NCI-H82 (cell line): Measurements from ENCODE around the gene APPL2.

ENCODE experiments used
- DNase-seq: peaks from one replicate; lab custom pipeline; 2025; lab: John Stamatoyannopoulos, UW

APPL2 gene

GRCh38 chr12:105222726-105223351, 13.1 kb downstream of the APPL2 start:
- DNase-seq, result no peak

- no peak for DNase-seq
These were observed 13.7 kb downstream of the APPL2 start for GRCh38 chr12:105222284-105222655.

- no peak for DNase-seq
These were observed 14.2 kb downstream of the APPL2 start for GRCh38 chr12:105221583-105222283.

GRCh38 chr12:105220929-105221290, 15.1 kb downstream of the APPL2 start:
- no peak for DNase-seq

GRCh38 chr12:105220150-105220928, 15.6 kb downstream of the APPL2 start:
- no peak for DNase-seq

GRCh38 chr12:105219261-105220028, 16.5 kb downstream of the APPL2 start:
- DNase-seq, result no peak

GRCh38 chr12:105218434-105218833, 17.5 kb downstream of the APPL2 start:
- DNase-seq, result peak; percentile 9

GRCh38 chr12:105214670-105215375, 21.2 kb downstream of the APPL2 start:
- no peak for DNase-seq

- no peak for DNase-seq
These were observed 21.8 kb downstream of the APPL2 start for GRCh38 chr12:105214148-105214547.

GRCh38 chr12:105212438-105212837, 23.5 kb downstream of the APPL2 start:
- no peak for DNase-seq

GRCh38 chr12:105209091-105209490, 26.9 kb downstream of the APPL2 start:
- no peak for DNase-seq

GRCh38 chr12:105206686-105207374, 29.1 kb downstream of the APPL2 start:
- DNase-seq, result no peak

- no peak for DNase-seq
These were observed 30.5 kb downstream of the APPL2 start for GRCh38 chr12:105205322-105206048.

- DNase-seq, result no peak
These were observed 31.1 kb downstream of the APPL2 start for GRCh38 chr12:105204916-105205315.

- no peak for DNase-seq
These were observed 31.8 kb downstream of the APPL2 start for GRCh38 chr12:105204127-105204526.

GRCh38 chr12:105202202-105202601, 33.8 kb downstream of the APPL2 start:
- no peak for DNase-seq

- DNase-seq, result no peak
These were observed 34.7 kb downstream of the APPL2 start for GRCh38 chr12:105201299-105201698.

GRCh38 chr12:105200385-105200784, 35.6 kb downstream of the APPL2 start:
- DNase-seq, result no peak

GRCh38 chr12:105198961-105199360, 37.0 kb downstream of the APPL2 start:
- peak; percentile 68 for DNase-seq

GRCh38 chr12:105196090-105196489, 39.9 kb downstream of the APPL2 start:
- no peak for DNase-seq
